CD14-positive monocyte (primary cell): Measurements from ENCODE around the gene PRAME. TPM values are rescaled to one million over a fixed set of nuclear protein-coding genes. Genes with fewer than 3 reads are reported as not detected.

Source experiments
- DNase-seq, 3 donors: peaks; one replicate each; pipeline ENCODE4 v3.0.0-alpha.2; 2011 to 2022
- H2AFZ ChIP-seq: 2 replicates; pipeline ENCODE4 v1.6.0; 2012; ENCODE audit warnings: mild to moderate bottlenecking, low read depth, low read length, inconsistent platforms; ENCODE audit not compliant: insufficient read depth, poor library complexity, severe bottlenecking
- H3K27ac ChIP-seq, 2 donors: 1 replicate in 1 of 2; 2 replicates in 1 of 2; pipeline ENCODE4 v1.5.1; 2012 to 2013; ENCODE audit warnings: low read length in 2 of 2, control low read depth in 1 of 2, inconsistent platforms in 1 of 2, low read depth in 1 of 2, mild to moderate bottlenecking in 1 of 2
- H3K27me3 ChIP-seq, 2 donors: one replicate each; pipeline versions ENCODE4 v1.6.0 to v1.6.1; 2011 to 2013; ENCODE audit warnings: low read length in 2 of 2; ENCODE audit not compliant: control insufficient read depth in 2 of 2, insufficient read depth in 2 of 2
- H3K36me3 ChIP-seq, 2 donors: replicated peaks in 1 of 2; 1 replicate in 1 of 2; 2 replicates in 1 of 2; pipeline versions ENCODE4 v1.5.1 to v1.6.1; 2012 to 2013; ENCODE audit warnings: low read length in 2 of 2, control low read depth in 1 of 2, inconsistent platforms in 1 of 2, mild to moderate bottlenecking in 1 of 2; ENCODE audit not compliant: insufficient read depth in 2 of 2, control insufficient read depth in 1 of 2
- H3K4me1 ChIP-seq, 2 donors: 1 replicate in 1 of 2; 2 replicates in 1 of 2; pipeline versions ENCODE4 v1.5.1 to v1.6.1; 2012 to 2013; ENCODE audit warnings: low read length in 2 of 2, control low read depth in 1 of 2, inconsistent platforms in 1 of 2, mild to moderate bottlenecking in 1 of 2, moderate library complexity in 1 of 2; ENCODE audit not compliant: insufficient read depth in 2 of 2, control insufficient read depth in 1 of 2
- H3K4me2 ChIP-seq: replicated peaks from 2 replicates; pipeline ENCODE3; 2012; ENCODE audit warnings: low read length, moderate library complexity, mild to moderate bottlenecking; ENCODE audit not compliant: poor library complexity, severe bottlenecking; ENCODE audit errors: extremely low read depth
- H3K4me3 ChIP-seq, 3 experiments: fragments of 200-600 bp in 1 of 3; sonication (generic) in 1 of 3; replicated peaks in 1 of 3; 1 replicate in 2 of 3; 2 replicates in 1 of 3; pipeline ENCODE4 v1.5.1; 2011 to 2013; ENCODE audit warnings: low read length in 3 of 3, mild to moderate bottlenecking in 3 of 3, control low read depth in 2 of 3, low read depth in 2 of 3, inconsistent platforms in 1 of 3, moderate library complexity in 1 of 3
- H3K79me2 ChIP-seq: 2 replicates; pipeline ENCODE4 v1.6.0; 2012; ENCODE audit warnings: mild to moderate bottlenecking, control low read depth, inconsistent platforms, low read length, moderate library complexity; ENCODE audit not compliant: insufficient read depth
- H3K9ac ChIP-seq: 2 replicates; pipeline ENCODE4 v1.6.0; 2017; ENCODE audit warnings: low read length, mild to moderate bottlenecking; ENCODE audit not compliant: insufficient read depth, poor library complexity, severe bottlenecking
- H3K9me3 ChIP-seq, 2 donors: replicated peaks in 1 of 2; 1 replicate in 1 of 2; 2 replicates in 1 of 2; pipeline versions ENCODE4 v1.5.1 to v1.6.1; 2012 to 2013; ENCODE audit warnings: low read length in 2 of 2, control low read depth in 1 of 2; ENCODE audit not compliant: control insufficient read depth in 1 of 2, insufficient read depth in 1 of 2
- H4K20me1 ChIP-seq: 2 replicates; pipeline ENCODE4 v1.6.0; 2012; ENCODE audit warnings: mild to moderate bottlenecking, low read length, control low read depth, moderate library complexity; ENCODE audit not compliant: insufficient read depth
- H3K27ac Mint-ChIP-seq, 7 donors: one replicate each; pipeline ENCODE4 v1.8.0; 2020; ENCODE audit warnings: mild to moderate bottlenecking in 7 of 7, mixed read lengths in 7 of 7, moderate library complexity in 6 of 7, inconsistent platforms in 2 of 7
- H3K27me3 Mint-ChIP-seq, 3 donors: one replicate each; pipeline ENCODE4 v1.8.0; 2021 to 2022; ENCODE audit warnings: low read depth in 3 of 3, mild to moderate bottlenecking in 3 of 3, mixed read lengths in 3 of 3, moderate library complexity in 3 of 3, inconsistent platforms in 1 of 3
- H3K36me3 Mint-ChIP-seq, 2 donors: one replicate each; pipeline ENCODE4 v1.8.0; 2020; ENCODE audit warnings: mixed read lengths in 2 of 2, inconsistent platforms in 1 of 2, mild to moderate bottlenecking in 1 of 2
- H3K4me1 Mint-ChIP-seq: one replicate; pipeline ENCODE4 v1.8.0; 2020; ENCODE audit warnings: mild to moderate bottlenecking, mixed read lengths
- H3K4me3 Mint-ChIP-seq, 2 donors: one replicate each; pipeline ENCODE4 v1.8.0; 2020; ENCODE audit warnings: mild to moderate bottlenecking in 2 of 2, mixed read lengths in 2 of 2, moderate library complexity in 1 of 2
- H3K9me3 Mint-ChIP-seq, 7 donors: one replicate each; pipeline ENCODE4 v1.8.0; 2020 to 2022; ENCODE audit warnings: mixed read lengths in 7 of 7, mild to moderate bottlenecking in 6 of 7, moderate library complexity in 6 of 7, inconsistent platforms in 2 of 7
- WGBS: methylation state at CpG from one replicate; pipeline ENCODE4 v1.1.5; 2013; ENCODE audit warnings: missing lambda C conversion rate; ENCODE audit not compliant: insufficient coverage; 5-methylcytosine and 5-hydroxymethylcytosine counted together
- intact Hi-C, 2 donors: fragments of 100-400 bp; cut with micrococcal nuclease; formaldehyde crosslinking; loops; one replicate each; pipeline versions ENCODE4 v1.15.0 to v1.15.1; 2023
- polyA plus RNA-seq, 3 donors: library from polyadenylated mRNA; depleted of rRNA in 1 of 3; unstranded in 2 of 3; stranded (reverse) in 1 of 3; fragments of 300-500 nt in 2 of 3; fragments of >200 nt in 1 of 3; fragmentation: Illumina TruSeq in 2 of 3; gene quantifications; 1 replicate in 2 of 3; 2 replicates in 1 of 3; pipeline ENCODE4 v1.2.3, GENCODE V29; 2012 to 2021
- TF ChIP-seq, protein P1 (sequence below): fragments of 200-600 bp; IDR thresholded peaks from one replicate; pipeline ENCODE4 v1.8.0; 2022; ENCODE audit warnings: antibody characterized with exemption, mild to moderate bottlenecking

PRAME gene
- polyA plus RNA-seq, 3 donors = not detected

DNA sequence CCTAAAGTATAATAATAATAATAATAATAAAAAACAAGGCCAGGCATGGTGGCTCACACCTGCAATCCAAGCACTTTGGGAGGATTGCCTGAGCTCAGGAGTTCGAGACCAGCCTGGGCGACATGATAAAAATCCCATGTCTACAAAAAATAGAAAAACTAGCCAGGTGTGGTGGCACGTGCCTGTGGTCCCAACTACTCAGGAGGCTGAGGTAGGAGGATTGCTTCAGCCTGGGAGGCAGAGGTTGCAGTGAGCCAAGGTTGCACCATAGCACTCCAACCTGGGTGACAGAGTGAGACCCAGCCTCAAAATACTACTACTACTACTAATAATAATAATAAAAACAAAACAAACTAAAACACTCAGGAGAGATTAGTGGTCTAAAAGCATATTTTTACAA is 23.4 kb downstream of the PRAME start:
- H3K4me3 ChIP-seq = no peak overlapping the region
- no peak overlapping the region for H3K4me3 Mint-ChIP-seq
- no peaks in the 10 kb centered on the region for H3K36me3 Mint-ChIP-seq
- H4K20me1 ChIP-seq = no peaks in the 10 kb centered on the region
- H3K4me1 Mint-ChIP-seq = no peaks in the 10 kb centered on the region
- no peaks in the 10 kb centered on the region for H3K9me3 Mint-ChIP-seq
- peaks cover 0 to 2% (median 0%) of the 10 kb centered on the region in 3 donors for H3K27me3 Mint-ChIP-seq
- no peak overlapping the region for H3K4me2 ChIP-seq
- no peaks in the 10 kb centered on the region for H3K27me3 ChIP-seq
- H3K9ac ChIP-seq = no peak overlapping the region
- H3K4me1 ChIP-seq = no peaks in the 10 kb centered on the region
- H3K27ac ChIP-seq = no peak overlapping the region
- WGBS = no CpG with 5 or more reads among the region's 3 CpGs
- H3K27ac Mint-ChIP-seq = no peak overlapping the region
- H3K9me3 ChIP-seq = no peaks in the 10 kb centered on the region
- H3K36me3 ChIP-seq = no peaks in the 10 kb centered on the region
- no peak for DNase-seq
- TF ChIP-seq, protein P1, sequence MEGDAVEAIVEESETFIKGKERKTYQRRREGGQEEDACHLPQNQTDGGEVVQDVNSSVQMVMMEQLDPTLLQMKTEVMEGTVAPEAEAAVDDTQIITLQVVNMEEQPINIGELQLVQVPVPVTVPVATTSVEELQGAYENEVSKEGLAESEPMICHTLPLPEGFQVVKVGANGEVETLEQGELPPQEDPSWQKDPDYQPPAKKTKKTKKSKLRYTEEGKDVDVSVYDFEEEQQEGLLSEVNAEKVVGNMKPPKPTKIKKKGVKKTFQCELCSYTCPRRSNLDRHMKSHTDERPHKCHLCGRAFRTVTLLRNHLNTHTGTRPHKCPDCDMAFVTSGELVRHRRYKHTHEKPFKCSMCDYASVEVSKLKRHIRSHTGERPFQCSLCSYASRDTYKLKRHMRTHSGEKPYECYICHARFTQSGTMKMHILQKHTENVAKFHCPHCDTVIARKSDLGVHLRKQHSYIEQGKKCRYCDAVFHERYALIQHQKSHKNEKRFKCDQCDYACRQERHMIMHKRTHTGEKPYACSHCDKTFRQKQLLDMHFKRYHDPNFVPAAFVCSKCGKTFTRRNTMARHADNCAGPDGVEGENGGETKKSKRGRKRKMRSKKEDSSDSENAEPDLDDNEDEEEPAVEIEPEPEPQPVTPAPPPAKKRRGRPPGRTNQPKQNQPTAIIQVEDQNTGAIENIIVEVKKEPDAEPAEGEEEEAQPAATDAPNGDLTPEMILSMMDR = no peak
- intact Hi-C loops = no loop called here
- H2AFZ ChIP-seq = no peak overlapping the region
- H3K79me2 ChIP-seq = no peaks in the 10 kb centered on the region

DNA sequence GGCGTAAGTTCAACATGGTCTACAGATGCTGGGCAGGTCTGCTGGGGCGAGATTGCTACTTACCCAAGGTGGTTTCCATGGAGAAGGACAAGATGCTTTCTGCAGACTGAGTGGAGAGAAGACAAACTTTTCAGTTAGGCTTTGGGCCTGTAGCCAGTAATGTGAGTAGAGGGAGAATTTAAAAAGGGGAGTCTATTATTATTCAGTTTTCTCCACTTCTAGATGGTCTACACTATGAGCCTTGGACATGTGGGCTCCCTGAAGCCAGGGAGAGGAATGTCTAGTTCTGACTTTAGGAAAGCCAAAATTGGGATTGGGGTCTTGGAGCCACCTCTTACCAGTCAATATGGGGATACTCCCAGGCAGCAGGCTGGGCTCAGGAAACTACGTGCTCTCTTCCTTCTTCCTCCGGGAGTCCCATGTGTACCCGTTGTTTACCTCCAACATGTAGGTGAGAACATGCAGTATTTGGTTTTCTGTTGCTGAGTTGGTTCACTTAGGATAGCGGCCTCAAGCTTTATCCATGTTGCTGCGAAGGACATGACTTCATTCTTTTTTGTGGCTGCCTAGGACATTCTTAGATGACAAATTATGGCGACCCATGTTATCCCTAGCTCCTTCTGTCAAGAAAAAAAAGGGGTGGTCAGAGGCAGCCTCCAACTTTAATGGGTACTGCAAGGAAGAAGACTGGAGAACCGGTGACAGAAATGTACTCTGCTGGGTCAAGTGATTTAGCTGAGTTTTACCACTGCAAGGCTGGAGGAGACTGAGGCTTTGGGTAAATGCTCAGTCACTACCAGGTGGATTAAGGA is 24.3 kb downstream of the PRAME start:
- H3K4me1 ChIP-seq = no peaks in the 10 kb centered on the region
- H3K27ac Mint-ChIP-seq = no peak overlapping the region

More for the DNA sequence above, 24.3 kb downstream of the PRAME start:
- no peaks in the 10 kb centered on the region for H3K9me3 Mint-ChIP-seq
- no peaks in the 10 kb centered on the region for H3K27me3 ChIP-seq
- 96% methylated on average over 6 of the region's 9 CpGs for WGBS
- no peaks in the 10 kb centered on the region for H3K4me1 Mint-ChIP-seq
- intact Hi-C loops = no loop called here
- no peaks in the 10 kb centered on the region for H3K36me3 ChIP-seq
- H3K4me3 ChIP-seq = no peak overlapping the region
- no peak overlapping the region for H3K27ac ChIP-seq
- no peaks in the 10 kb centered on the region for H3K9me3 ChIP-seq
- H4K20me1 ChIP-seq = no peaks in the 10 kb centered on the region
- peaks cover 0 to 2% (median under 1%) of the 10 kb centered on the region in 3 donors for H3K27me3 Mint-ChIP-seq
- no peak overlapping the region for H3K4me2 ChIP-seq
- no peak overlapping the region for H2AFZ ChIP-seq
- TF ChIP-seq, protein P1 = no peak
- H3K36me3 Mint-ChIP-seq = no peaks in the 10 kb centered on the region
- H3K9ac ChIP-seq = peak overlapping the region; percentile 36
- no peak overlapping the region for H3K4me3 Mint-ChIP-seq
- H3K79me2 ChIP-seq = no peaks in the 10 kb centered on the region
- no peak for DNase-seq
